OCI-LY7 (cell line): ENCODE measurements around the gene PDSS2. TPM values are rescaled to one million over a fixed set of nuclear protein-coding genes. Genes with fewer than 3 reads are reported as not detected.

ENCODE experiments used
- BruUV-seq: library from RNA; stranded (reverse); fragments of 400-500 nt; replicated peaks from 2 replicates; lab custom pipeline; 2021; lab: Mats Ljungman, UMichigan
- CTCF ChIA-PET: fragments of 300-600 bp; sonication (Branson Sonifier 250); formaldehyde crosslinking; loops from one replicate; lab custom pipeline; 2022; ENCODE audit warnings: antibody characterized with exemption; ENCODE audit not compliant: unreplicated experiment; lab: Charles Lee
- POLR2A ChIA-PET: fragments of 300-600 bp; sonication (Branson Sonifier 250); formaldehyde crosslinking; loops from one replicate; lab custom pipeline; 2022; ENCODE audit warnings: antibody characterized with exemption; lab: Charles Lee
- DNase-seq: peaks from one replicate; pipeline ENCODE4 v3.0.0-alpha.2; 2015; ENCODE audit warnings: low spot score
- H2AFZ ChIP-seq: fragments of 200-600 bp; sonication (generic), shearing (Covaris generic); 2 replicates; pipeline ENCODE4 v1.6.1; 2014; ENCODE audit warnings: mild to moderate bottlenecking, antibody characterized with exemption, low read length, moderate library complexity
- H3K27ac ChIP-seq: fragments of 200-600 bp; sonication (generic); 2 replicates; pipeline ENCODE4 v1.5.1; 2014; ENCODE audit warnings: mixed run types, low read depth, mild to moderate bottlenecking, moderate library complexity, low read length, inconsistent platforms; ENCODE audit not compliant: poor library complexity, severe bottlenecking
- H3K36me3 ChIP-seq: fragments of 200-600 bp; sonication (generic); 2 replicates; pipeline ENCODE4 v1.6.1; 2014; ENCODE audit warnings: mild to moderate bottlenecking, antibody characterized with exemption, low read length, moderate library complexity, mixed read lengths; ENCODE audit not compliant: insufficient read depth
- H3K4me1 ChIP-seq: fragments of 200-600 bp; sonication (generic); 2 replicates; pipeline ENCODE4 v1.5.1; 2014; ENCODE audit warnings: mild to moderate bottlenecking, low read length; ENCODE audit not compliant: insufficient read depth, poor library complexity, severe bottlenecking
- H3K4me2 ChIP-seq: fragments of 200-600 bp; sonication (generic); 2 replicates; pipeline ENCODE4 v1.6.1; 2014; ENCODE audit warnings: mild to moderate bottlenecking, low read length
- H3K4me3 ChIP-seq: fragments of 200-600 bp; sonication (generic); 2 replicates; pipeline ENCODE4 v1.5.1; 2014; ENCODE audit warnings: mild to moderate bottlenecking, low read depth, low read length; ENCODE audit not compliant: poor library complexity, severe bottlenecking
- H3K79me2 ChIP-seq: fragments of 200-600 bp; sonication (generic); 2 replicates; pipeline ENCODE4 v1.6.1; 2016; ENCODE audit warnings: low read depth, mild to moderate bottlenecking, low read length, moderate library complexity, mixed read lengths; ENCODE audit not compliant: insufficient read depth
- H3K9me2 ChIP-seq: fragments of 200-600 bp; sonication (generic); 2 replicates; pipeline ENCODE4 v1.6.1; 2016; ENCODE audit warnings: mild to moderate bottlenecking, low read length, mixed read lengths; ENCODE audit not compliant: insufficient read depth
- H3K9me3 ChIP-seq: fragments of 200-600 bp; sonication (generic); 2 replicates; pipeline ENCODE4 v1.6.1; 2014; ENCODE audit warnings: mild to moderate bottlenecking, mixed run types, low read length, mixed read lengths
- H4K20me1 ChIP-seq: fragments of 200-600 bp; sonication (generic); 2 replicates; pipeline ENCODE4 v1.6.1; 2014; ENCODE audit warnings: mild to moderate bottlenecking, antibody characterized with exemption, low read length, moderate library complexity, mixed read lengths; ENCODE audit not compliant: insufficient read depth
- CTCF ChIP-seq: fragments of 200-600 bp; sonication (generic); conservative IDR thresholded peaks from 2 replicates; pipeline ENCODE4 v1.5.1; 2014; ENCODE audit warnings: mild to moderate bottlenecking, antibody characterized with exemption, low read length, moderate library complexity, mixed read lengths
- EZH2phosphoT487 ChIP-seq: fragments of 200-600 bp; sonication (generic); IDR thresholded peaks from 2 replicates; pipeline ENCODE4 v1.6.1; 2018; ENCODE audit warnings: low read depth, borderline replicate concordance, mild to moderate bottlenecking, mixed run types, antibody characterized with exemption, low read length, moderate library complexity, mixed read lengths
- intact Hi-C: fragments of 100-400 bp; cut with micrococcal nuclease; formaldehyde crosslinking; loops from one replicate; pipeline ENCODE4 v1.10.0; 2022; ENCODE audit not compliant: unreplicated experiment
- total RNA-seq, 2 experiments: library from RNA; depleted of rRNA in 1 of 2; stranded (reverse); fragments of >200 nt in 1 of 2; shearing (Covaris generic) in 1 of 2; gene quantifications; 2 replicates each; pipeline ENCODE4 v1.2.3, GENCODE V29; 2014 to 2022

PDSS2 gene
- total RNA-seq, 2 experiments from 2014 or later = 14.7 to 24.9 TPM

- Histone ChIP-seq H3K4me1 (peaks cover 28% of the 10 kb centered on the region), H3K36me3 (no peaks in the 10 kb centered on the region), H3K4me2 (peak overlapping the region; percentile 47), H2AFZ (no peak overlapping the region), H3K79me2 (peaks cover 8% of the 10 kb centered on the region; the same call in 1 of the 2 replicates), H3K9me2 (no peaks in the 10 kb centered on the region), H3K9me3 (no peaks in the 10 kb centered on the region), H4K20me1 (no peaks in the 10 kb centered on the region; the same call in 1 of the 2 replicates), H3K4me3 (peak overlapping the region; percentile 1), H3K27ac (no peak overlapping the region)
- TF ChIP-seq EZH2phosphoT487 = no peak
- TF ChIP-seq CTCF = no peak
- DNase-seq = no peak
- ChIA-PET POLR2A (interaction anchor here (0.7 to 1.9 kb wide), 4 partner anchors 15 to 1744 kb away, joined by 3 to 9 read pairs (median 5); no protein-coding TSS in a partner anchor), CTCF (no interaction called here)
- BruUV-seq = no TSS peak
- intact Hi-C loops = loop anchor here (5.0 kb wide), 1 partner anchor 532 kb away; no protein-coding TSS in a partner anchor
Measured at GRCh38 chr6:107315114-107315513, 144.2 kb downstream of the PDSS2 start.

- BruUV-seq = no TSS peak
- H3K79me2 ChIP-seq = peaks cover 8% of the 10 kb centered on the region; the same call in 1 of the 2 replicates
- peaks cover 22% of the 10 kb centered on the region for H3K4me1 ChIP-seq
- ChIA-PET POLR2A (interaction anchor here (0.6 kb wide), 1 partner anchor 177 kb away, joined by 5 read pairs; no protein-coding TSS in a partner anchor), CTCF (no interaction called here)
- no peak overlapping the region for H3K4me2 ChIP-seq
- H3K9me2 ChIP-seq = no peaks in the 10 kb centered on the region
- no peak overlapping the region for H2AFZ ChIP-seq
- H3K4me3 ChIP-seq = no peak overlapping the region
- H3K27ac ChIP-seq = no peak overlapping the region
- TF ChIP-seq CTCF = no peak
- TF ChIP-seq EZH2phosphoT487 = no peak
- no peaks in the 10 kb centered on the region for H3K9me3 ChIP-seq
- DNase-seq = no peak
- intact Hi-C loops = no loop called here
- no peaks in the 10 kb centered on the region for H3K36me3 ChIP-seq
- H4K20me1 ChIP-seq = no peaks in the 10 kb centered on the region; the same call in 1 of the 2 replicates
Measured at GRCh38 chr6:107314531-107314939, 144.8 kb downstream of the PDSS2 start.

GRCh38 chr6:107313776-107314175 lies 145.6 kb downstream of the PDSS2 start:
- Histone ChIP-seq H3K4me2 (no peak overlapping the region), H2AFZ (no peak overlapping the region), H3K27ac (no peak overlapping the region), H3K36me3 (no peaks in the 10 kb centered on the region), H3K4me1 (peaks cover 18% of the 10 kb centered on the region), H4K20me1 (no peaks in the 10 kb centered on the region; the same call in 1 of the 2 replicates), H3K9me3 (no peaks in the 10 kb centered on the region), H3K4me3 (no peak overlapping the region), H3K9me2 (no peaks in the 10 kb centered on the region), H3K79me2 (peaks cover 8% of the 10 kb centered on the region; the same call in 1 of the 2 replicates)
- BruUV-seq = no TSS peak
- DNase-seq = no peak
- TF ChIP-seq EZH2phosphoT487 (no peak), CTCF (no peak)
- ChIA-PET CTCF (no interaction called here), POLR2A (interaction anchor here (0.6 kb wide), 1 partner anchor 176 kb away, joined by 5 read pairs; no protein-coding TSS in a partner anchor)
- intact Hi-C loops = no loop called here
